ENCODE measurements around the gene PRRT1B.

The PRRT1B gene

GRCh38 chr9:131552030-131552429, 6.7 kb downstream of the PRRT1B start:
- Histone ChIP-seq H2AFZ (ENCODE audit: low read depth, low read length) (no peak overlapping the region), H3K4me3 (ENCODE audit: low read length) (no peak overlapping the region), H3K4me1 (ENCODE audit: low read length) (no peaks in the 10 kb centered on the region), H3K9me3 (ENCODE audit: insufficient read depth, low read length) (no peaks in the 10 kb centered on the region), H3K27ac (ENCODE audit: low read length) (no peak overlapping the region), H3K4me2 (ENCODE audit: low read length) (no peak overlapping the region), H4K20me1 (ENCODE audit: insufficient read depth, low read length) (no peaks in the 10 kb centered on the region), H3K27me3 (ENCODE audit: low read depth, low read length) (no peaks in the 10 kb centered on the region), H3K9ac (ENCODE audit: low read length) (no peak overlapping the region), H3K36me3 (replicated peaks; ENCODE audit: low read depth, low read length) (no peaks in the 10 kb centered on the region), H3K79me2 (ENCODE audit: low read length) (no peaks in the 10 kb centered on the region)
- TF ChIP-seq EZH2phosphoT487 (IDR thresholded peaks at IDR 0.05; ENCODE audit: low read depth) (no peak), CTCF (IDR thresholded peaks at IDR 0.05; ENCODE audit: low read depth, low read length) (no peak)

GRCh38 chr9:131554087-131554842, 8.9 kb downstream of the PRRT1B start:
- Histone ChIP-seq H3K9ac (ENCODE audit: low read length) (no peak overlapping the region), H3K4me3 (ENCODE audit: low read length) (no peak overlapping the region), H3K4me2 (ENCODE audit: low read length) (no peak overlapping the region)

GRCh38 chr9:131554843-131555351, 9.6 kb downstream of the PRRT1B start:
- no peaks in the 10 kb centered on the region for H3K9me3 ChIP-seq (ENCODE audit: insufficient read depth, low read length)
- H3K4me1 ChIP-seq (ENCODE audit: low read length), result no peaks in the 10 kb centered on the region
- no peaks in the 10 kb centered on the region for H3K36me3 ChIP-seq (replicated peaks; ENCODE audit: low read depth, low read length)
- H2AFZ ChIP-seq (ENCODE audit: low read depth, low read length), result no peak overlapping the region
- no peak overlapping the region for H3K4me3 ChIP-seq (ENCODE audit: low read length)
- H3K27me3 ChIP-seq (ENCODE audit: low read depth, low read length), result no peaks in the 10 kb centered on the region
- TF ChIP-seq CTCF (IDR thresholded peaks at IDR 0.05; ENCODE audit: low read depth, low read length) (no peak), EZH2phosphoT487 (IDR thresholded peaks at IDR 0.05; ENCODE audit: low read depth) (no peak)
- no peaks in the 10 kb centered on the region for H4K20me1 ChIP-seq (ENCODE audit: insufficient read depth, low read length)
- H3K4me2 ChIP-seq (ENCODE audit: low read length), result no peak overlapping the region
- no peak overlapping the region for H3K27ac ChIP-seq (ENCODE audit: low read length)
- no peaks in the 10 kb centered on the region for H3K79me2 ChIP-seq (ENCODE audit: low read length)
- H3K9ac ChIP-seq (ENCODE audit: low read length), result no peak overlapping the region

More at GRCh38 chr9:131554087-131554842, 8.9 kb downstream of the PRRT1B start:
- H3K4me1 ChIP-seq (ENCODE audit: low read length), result no peaks in the 10 kb centered on the region
- H3K9me3 ChIP-seq (ENCODE audit: insufficient read depth, low read length), result no peaks in the 10 kb centered on the region
- H3K27me3 ChIP-seq (ENCODE audit: low read depth, low read length), result no peaks in the 10 kb centered on the region
- no peaks in the 10 kb centered on the region for H4K20me1 ChIP-seq (ENCODE audit: insufficient read depth, low read length)
- H3K79me2 ChIP-seq (ENCODE audit: low read length), result no peaks in the 10 kb centered on the region
- no peaks in the 10 kb centered on the region for H3K36me3 ChIP-seq (replicated peaks; ENCODE audit: low read depth, low read length)
- no peak overlapping the region for H3K27ac ChIP-seq (ENCODE audit: low read length)
- TF ChIP-seq EZH2phosphoT487 (IDR thresholded peaks at IDR 0.05; ENCODE audit: low read depth), result no peak
- no peak for TF ChIP-seq CTCF (IDR thresholded peaks at IDR 0.05; ENCODE audit: low read depth, low read length)
- no peak overlapping the region for H2AFZ ChIP-seq (ENCODE audit: low read depth, low read length)

- no peak overlapping the region for H3K9ac ChIP-seq (ENCODE audit: low read length)
- H4K20me1 ChIP-seq (ENCODE audit: insufficient read depth, low read length), result no peaks in the 10 kb centered on the region
- no peak for TF ChIP-seq CTCF (IDR thresholded peaks at IDR 0.05; ENCODE audit: low read depth, low read length)
- no peak overlapping the region for H2AFZ ChIP-seq (ENCODE audit: low read depth, low read length)
- no peak overlapping the region for H3K4me3 ChIP-seq (ENCODE audit: low read length)
- H3K9me3 ChIP-seq (ENCODE audit: insufficient read depth, low read length), result no peaks in the 10 kb centered on the region
- H3K27ac ChIP-seq (ENCODE audit: low read length), result no peak overlapping the region
- H3K27me3 ChIP-seq (ENCODE audit: low read depth, low read length), result no peaks in the 10 kb centered on the region
- no peaks in the 10 kb centered on the region for H3K79me2 ChIP-seq (ENCODE audit: low read length)
- H3K4me1 ChIP-seq (ENCODE audit: low read length), result no peaks in the 10 kb centered on the region
- no peaks in the 10 kb centered on the region for H3K36me3 ChIP-seq (replicated peaks; ENCODE audit: low read depth, low read length)
- no peak overlapping the region for H3K4me2 ChIP-seq (ENCODE audit: low read length)
Measured at GRCh38 chr9:131555841-131556673, 10.7 kb downstream of the PRRT1B start.

All from OCI-LY3 (cell line).